Measurements from ENCODE around the gene DHRS9. TPM values are rescaled to one million over a fixed set of nuclear protein-coding genes. Genes with fewer than 3 reads are reported as not detected.

Gene DHRS9
- total and polyA plus RNA-seq, 2 donors (not counting 1 experiment from before 2014, with no cell fraction given), result 0.25 to 0.94 TPM

- Histone ChIP-seq H3K4me3 (ENCODE audit: control extremely low read depth in 1 of 5, extremely low read depth in 1 of 5, insufficient read depth in 1 of 5, low read depth in 2 of 5, low read length in 4 of 5) (no peak overlapping the region), H3K4me2 (replicated peaks; ENCODE audit: low read depth, low read length, poor library complexity, severe bottlenecking) (no peak overlapping the region), H3K4me1 (ENCODE audit: control insufficient read depth in 2 of 2, insufficient read depth in 2 of 2, low read length in 2 of 2) (no peaks in the 10 kb centered on the region), H3K9me3 (ENCODE audit: control extremely low read depth in 1 of 3, control insufficient read depth in 2 of 3, insufficient read depth in 1 of 3, low read length in 2 of 3) (no peaks in the 10 kb centered on the region), H4K20me1 (ENCODE audit: control insufficient read depth, insufficient read depth, low read length, poor library complexity, severe bottlenecking) (no peaks in the 10 kb centered on the region), H3K9ac (ENCODE audit: low read length) (no peak overlapping the region), H3K36me3 (replicated peaks in 1 of 2; ENCODE audit: control extremely low read depth in 1 of 2, control insufficient read depth in 1 of 2, extremely low read depth in 1 of 2, insufficient read depth in 2 of 2, low read length in 1 of 2) (no peaks in the 10 kb centered on the region), H3K27me3 (replicated peaks in 1 of 4; ENCODE audit: control extremely low read depth in 1 of 4, control insufficient read depth in 3 of 4, insufficient read depth in 4 of 4, low read length in 3 of 4) (no peaks in the 10 kb centered on the region), H2AFZ (ENCODE audit: insufficient read depth, low read depth, low read length, poor library complexity, severe bottlenecking) (no peak overlapping the region), H3K79me2 (ENCODE audit: control insufficient read depth, insufficient read depth, low read length) (no peaks in the 10 kb centered on the region), H3K27ac (ENCODE audit: low read length in 2 of 2) (no peak overlapping the region)
- intact Hi-C loops (cut with micrococcal nuclease), result no loop called here
- no peaks in the 10 kb centered on the region for H3K9me3 Mint-ChIP-seq (ENCODE audit: insufficient read depth)
- no peak for DNase-seq
- TF ChIP-seq CTCF (IDR thresholded peaks at IDR 0.05), result no peak
- no peak for TF ChIP-seq EZH2 (IDR thresholded peaks at IDR 0.05; ENCODE audit: borderline replicate concordance, insufficient read depth, low read depth, low read length, poor library complexity, severe bottlenecking)
- no peaks in the 10 kb centered on the region for H3K27me3 Mint-ChIP-seq
- H3K4me3 Mint-ChIP-seq, result no peak overlapping the region
- no peaks in the 10 kb centered on the region for H3K4me1 Mint-ChIP-seq
- ATAC-seq (ENCODE audit: low read depth), result no peak
- H3K27ac Mint-ChIP-seq, result no peak overlapping the region
- ChIA-PET POLR2A (no interaction called here), CTCF (no interaction called here)
- 89% methylated on average over 1 of the region's 3 CpGs for WGBS (ENCODE audit: insufficient coverage)
Observed at GRCh38 chr2:169136885-169137534, 67.6 kb downstream of the DHRS9 start.

GRCh38 chr2:169137924-169138323 lies 68.6 kb downstream of the DHRS9 start:
- Mint-ChIP-seq H3K9me3 (ENCODE audit: insufficient read depth) (no peaks in the 10 kb centered on the region), H3K4me1 (no peaks in the 10 kb centered on the region), H3K27ac (no peak overlapping the region), H3K4me3 (no peak overlapping the region), H3K27me3 (no peaks in the 10 kb centered on the region)
- TF ChIP-seq CTCF (IDR thresholded peaks at IDR 0.05), result no peak
- TF ChIP-seq EZH2 (IDR thresholded peaks at IDR 0.05; ENCODE audit: borderline replicate concordance, insufficient read depth, low read depth, low read length, poor library complexity, severe bottlenecking), result no peak
- no peak overlapping the region for H2AFZ ChIP-seq (ENCODE audit: insufficient read depth, low read depth, low read length, poor library complexity, severe bottlenecking)
- H4K20me1 ChIP-seq (ENCODE audit: control insufficient read depth, insufficient read depth, low read length, poor library complexity, severe bottlenecking), result no peaks in the 10 kb centered on the region
- DNase-seq (no peak), ATAC-seq (ENCODE audit: low read depth) (no peak)
- H3K27me3 ChIP-seq (replicated peaks in 1 of 4; ENCODE audit: control extremely low read depth in 1 of 4, control insufficient read depth in 3 of 4, insufficient read depth in 4 of 4, low read length in 3 of 4), result no peaks in the 10 kb centered on the region
- intact Hi-C loops (cut with micrococcal nuclease), result no loop called here
- H3K4me2 ChIP-seq (replicated peaks; ENCODE audit: low read depth, low read length, poor library complexity, severe bottlenecking), result no peak overlapping the region
- H3K4me3 ChIP-seq (ENCODE audit: control extremely low read depth in 1 of 5, extremely low read depth in 1 of 5, insufficient read depth in 1 of 5, low read depth in 2 of 5, low read length in 4 of 5), result no peak overlapping the region
- H3K36me3 ChIP-seq (replicated peaks in 1 of 2; ENCODE audit: control extremely low read depth in 1 of 2, control insufficient read depth in 1 of 2, extremely low read depth in 1 of 2, insufficient read depth in 2 of 2, low read length in 1 of 2), result no peaks in the 10 kb centered on the region
- no CpG with 5 or more reads among the region's 2 CpGs for WGBS (ENCODE audit: insufficient coverage)
- ChIA-PET POLR2A (no interaction called here), CTCF (interaction anchor here (3.9 kb wide), 1 partner anchor 175 kb away, joined by 22 read pairs; no protein-coding TSS in a partner anchor)
- no peak overlapping the region for H3K27ac ChIP-seq (ENCODE audit: low read length in 2 of 2)
- H3K79me2 ChIP-seq (ENCODE audit: control insufficient read depth, insufficient read depth, low read length), result no peaks in the 10 kb centered on the region
- H3K9ac ChIP-seq (ENCODE audit: low read length), result no peak overlapping the region
- no peaks in the 10 kb centered on the region for H3K9me3 ChIP-seq (ENCODE audit: control extremely low read depth in 1 of 3, control insufficient read depth in 2 of 3, insufficient read depth in 1 of 3, low read length in 2 of 3)
- no peaks in the 10 kb centered on the region for H3K4me1 ChIP-seq (ENCODE audit: control insufficient read depth in 2 of 2, insufficient read depth in 2 of 2, low read length in 2 of 2)

Measured in B cell (primary cell).